GM19099 (cell line): ENCODE data around the gene SPEG.

Source experiments
- POLR2A ChIP-seq: IDR thresholded peaks from 3 replicates; pipeline ENCODE4 v1.6.1; 2011; ENCODE audit warnings: low read depth; ENCODE audit not compliant: insufficient read length; ENCODE audit errors: extremely low read depth

Gene SPEG

DNA sequence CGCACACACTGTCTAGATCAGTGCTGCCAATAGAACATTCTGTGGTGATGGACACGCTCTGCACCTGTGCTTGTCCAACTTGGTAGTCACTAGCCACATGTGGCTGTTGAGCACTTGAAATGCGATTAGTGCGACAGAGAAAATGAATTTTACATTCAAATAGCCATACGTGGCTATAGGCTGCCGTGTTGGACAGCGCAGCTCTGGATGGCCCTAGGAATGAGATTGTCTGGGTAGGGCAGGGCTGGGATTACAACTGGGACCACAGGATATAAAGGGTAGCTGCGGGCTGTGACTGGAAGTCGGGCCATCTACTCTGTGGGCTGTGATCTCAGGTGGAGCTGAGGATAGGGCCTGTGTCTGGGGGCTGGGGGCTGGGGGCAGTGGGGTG lies 84.9 kb downstream of the SPEG start:
- no peak for TF ChIP-seq POLR2A

DNA sequence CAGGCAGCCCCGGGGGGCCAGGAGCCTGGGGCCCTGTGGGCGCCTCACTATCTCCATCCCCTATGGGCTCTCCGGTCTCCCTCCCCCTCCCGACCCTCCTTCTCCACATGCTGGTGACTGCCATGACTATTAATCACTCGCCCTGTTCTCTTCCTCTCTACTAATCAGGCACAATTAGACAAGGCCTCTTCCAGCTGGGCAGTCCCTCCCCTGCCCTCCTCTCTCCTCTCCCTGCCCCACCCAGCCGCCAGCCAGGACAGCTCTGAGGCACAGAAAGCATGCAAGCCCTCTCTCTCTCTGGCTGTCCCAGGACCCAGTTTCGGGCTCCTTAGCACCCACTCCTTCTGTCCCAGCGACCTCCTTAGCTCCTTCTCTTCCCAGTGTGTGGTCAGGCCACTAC lies 85.4 kb downstream of the SPEG start:
- no peak for TF ChIP-seq POLR2A

DNA sequence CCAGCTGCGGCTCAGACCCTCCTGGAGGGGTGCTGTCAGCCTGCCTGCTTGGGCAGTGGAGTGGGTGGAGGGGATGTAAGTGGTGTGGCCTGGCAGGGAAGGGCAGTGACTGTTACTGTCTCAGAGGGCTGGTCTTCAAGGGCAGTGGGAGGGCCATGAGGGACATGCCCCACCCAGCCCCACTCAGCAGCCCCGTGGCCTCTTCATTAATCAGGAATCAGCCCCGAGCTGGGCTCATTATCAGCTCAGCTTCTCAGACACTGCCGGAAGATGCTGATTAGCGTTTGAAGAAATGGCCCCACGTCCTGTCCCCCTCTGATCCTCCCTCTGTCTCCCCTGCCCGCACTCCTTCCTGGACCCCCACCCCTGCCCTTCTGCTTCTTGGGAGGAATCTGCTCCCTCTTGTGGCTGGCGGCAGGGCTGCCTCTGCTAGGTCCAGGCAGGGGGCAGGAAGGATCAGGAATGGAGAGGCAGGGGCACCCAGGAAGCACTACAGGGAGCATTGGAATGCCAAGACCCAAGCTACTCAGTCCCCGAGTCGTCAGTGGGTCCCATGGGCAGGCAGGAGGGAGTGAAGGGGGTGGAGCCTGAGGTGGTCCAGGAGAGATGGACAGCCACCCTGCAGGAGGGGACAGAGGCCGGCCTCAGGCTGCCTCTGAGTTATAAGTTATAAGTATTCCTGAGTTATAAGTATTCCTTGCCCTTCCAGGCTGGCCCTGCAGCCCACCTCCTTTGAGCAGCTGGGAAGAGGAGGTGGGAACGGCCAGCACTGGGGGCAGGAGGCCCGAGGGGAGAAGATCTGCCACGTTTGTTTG lies 86.6 kb downstream of the SPEG start:
- no peak for TF ChIP-seq POLR2A

- TF ChIP-seq POLR2A, result no peak
These were observed 87.7 kb downstream of the SPEG start for GRCh38 chr2:219522111-219523030.

- no peak for TF ChIP-seq POLR2A
These were observed 88.5 kb downstream of the SPEG start for GRCh38 chr2:219523031-219523671.

DNA sequence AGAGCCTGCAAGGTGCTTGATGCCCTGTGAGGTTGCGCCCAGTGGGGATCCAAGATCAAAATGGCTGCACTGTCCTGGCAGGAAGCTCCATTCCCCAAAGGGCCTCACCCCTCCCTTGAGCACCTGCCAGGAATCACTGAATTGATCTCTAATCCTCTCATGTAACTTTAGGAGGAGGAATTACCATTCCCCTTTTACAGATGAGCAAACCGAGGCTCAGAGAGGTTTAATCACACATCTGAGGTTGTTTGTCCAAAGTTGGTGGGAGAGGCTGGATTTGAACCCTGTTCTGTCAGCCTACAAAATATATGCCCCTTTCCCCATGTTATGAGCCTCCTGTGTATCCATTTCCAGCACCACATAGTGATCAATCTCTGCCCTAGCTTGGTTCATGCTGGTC lies 90.2 kb downstream of the SPEG start:
- no peak for TF ChIP-seq POLR2A

DNA sequence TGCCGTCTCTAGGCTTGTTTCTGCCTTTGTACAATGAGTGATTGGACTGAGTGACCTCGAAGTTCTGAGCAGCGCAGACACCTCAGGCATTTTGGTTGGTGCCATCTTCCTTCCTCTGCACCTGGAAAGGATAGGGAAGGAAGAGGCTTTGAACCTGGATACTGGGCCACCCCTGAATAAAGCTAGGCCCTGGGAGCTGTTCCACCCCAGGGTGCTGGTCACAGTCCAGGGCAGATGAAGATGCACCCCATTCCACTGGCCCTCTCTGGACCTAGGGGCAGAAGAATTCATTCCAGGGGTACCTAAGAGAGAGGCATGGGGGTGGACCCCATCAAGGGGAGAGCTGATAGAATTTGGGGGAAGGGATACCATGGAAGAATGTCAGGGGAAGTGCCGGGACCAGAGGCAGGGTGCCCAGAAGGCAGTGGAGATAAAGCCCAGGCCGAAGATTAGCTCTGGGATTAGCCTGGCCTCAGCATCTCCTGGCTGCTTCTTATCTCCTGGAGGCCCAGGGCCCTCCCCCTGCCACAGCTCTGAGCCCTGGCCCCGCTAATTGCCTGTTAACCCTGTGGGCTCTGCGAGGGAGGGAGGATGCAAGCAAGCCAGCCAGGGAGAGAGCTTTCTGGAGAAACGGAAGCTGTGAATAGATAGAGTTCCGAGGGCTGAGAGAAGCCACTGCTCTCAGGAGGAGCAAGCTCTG lies 91.0 kb downstream of the SPEG start:
- no peak for TF ChIP-seq POLR2A

- TF ChIP-seq POLR2A, result no peak
These were observed 91.9 kb downstream of the SPEG start for GRCh38 chr2:219526320-219527075.

DNA sequence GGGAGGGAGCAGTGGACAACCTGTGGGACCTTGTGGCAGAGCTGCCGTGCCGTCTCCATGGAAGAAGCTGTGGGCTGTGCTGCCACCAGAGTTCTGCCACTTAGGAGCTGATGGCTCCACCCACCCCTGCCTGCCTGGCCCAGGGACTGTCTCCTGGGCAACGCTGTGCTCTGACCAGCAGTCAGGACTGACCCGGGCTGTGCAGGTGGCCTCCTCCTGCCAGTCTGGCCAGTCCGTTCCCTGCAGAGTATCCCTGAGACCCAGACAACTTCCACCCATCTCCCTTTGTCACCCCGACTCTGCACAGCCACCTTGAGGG lies 92.4 kb downstream of the SPEG start:
- TF ChIP-seq POLR2A, result no peak

DNA sequence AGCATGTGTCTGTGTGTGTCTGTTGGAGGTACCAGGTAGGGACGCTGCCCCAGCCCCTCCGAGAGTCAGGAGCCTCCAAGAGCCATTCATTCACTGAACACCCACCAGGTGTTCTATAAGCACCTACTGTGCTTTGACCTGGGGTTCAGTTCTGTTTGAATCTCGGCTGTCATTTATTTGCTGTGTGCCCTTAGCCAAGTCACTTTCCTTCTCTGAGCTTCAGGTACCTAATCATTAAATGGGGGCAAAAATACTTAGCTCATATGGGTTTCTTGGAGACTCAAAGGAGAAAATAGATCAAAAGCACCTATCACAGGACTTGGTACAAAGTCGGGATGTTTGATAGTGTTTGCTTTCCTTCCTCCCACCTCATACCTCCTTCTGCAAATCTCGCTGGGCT lies 92.8 kb downstream of the SPEG start:
- no peak for TF ChIP-seq POLR2A

GRCh38 chr2:219530048-219530963 lies 95.7 kb downstream of the SPEG start:
- TF ChIP-seq POLR2A, result no peak

DNA sequence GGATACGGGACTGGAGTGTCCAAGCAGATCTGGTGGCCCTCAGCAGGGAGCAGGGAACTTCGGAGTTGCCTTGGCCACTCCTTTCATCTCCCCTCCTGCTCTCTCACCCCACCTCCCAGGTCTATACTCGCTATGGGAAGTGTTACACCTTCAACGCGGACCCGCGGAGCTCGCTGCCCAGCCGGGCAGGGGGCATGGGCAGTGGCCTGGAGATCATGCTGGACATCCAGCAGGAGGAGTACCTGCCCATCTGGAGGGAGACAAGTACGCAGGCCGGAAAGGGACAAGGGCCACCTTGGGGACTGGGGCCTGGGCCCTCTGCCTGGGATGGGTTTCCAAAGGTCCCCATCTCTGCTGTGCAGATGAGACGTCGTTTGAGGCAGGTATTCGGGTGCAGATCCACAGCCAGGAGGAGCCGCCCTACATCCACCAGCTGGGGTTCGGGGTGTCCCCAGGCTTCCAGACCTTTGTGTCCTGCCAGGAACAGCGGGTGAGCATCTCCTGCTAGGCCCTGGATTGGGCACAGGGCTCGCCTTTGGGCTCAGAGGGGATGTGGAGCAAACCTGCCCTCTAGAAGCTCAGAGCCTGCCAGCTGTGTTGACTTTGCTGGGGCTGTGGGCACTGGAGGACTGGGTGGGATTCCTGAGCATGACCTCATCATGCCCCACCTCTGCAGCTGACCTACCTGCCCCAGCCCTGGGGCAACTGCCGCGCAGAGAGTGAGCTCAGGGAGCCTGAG lies 97.2 kb downstream of the SPEG start:
- no peak for TF ChIP-seq POLR2A

DNA sequence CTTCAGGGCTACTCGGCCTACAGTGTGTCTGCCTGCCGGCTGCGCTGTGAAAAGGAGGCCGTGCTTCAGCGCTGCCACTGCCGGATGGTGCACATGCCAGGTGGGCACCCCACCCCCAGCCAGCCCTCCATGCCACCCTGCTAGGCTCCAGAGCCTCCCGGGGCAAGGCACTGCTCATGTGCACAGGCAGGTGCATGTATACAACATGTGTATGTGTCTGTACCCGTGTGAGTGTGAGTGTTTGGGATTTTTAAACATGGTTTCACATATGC lies 97.7 kb downstream of the SPEG start:
- no peak for TF ChIP-seq POLR2A
